CD4-positive, CD25-positive, alpha-beta regulatory T cell (primary cell): ENCODE results near the gene CDH23. TPM values are rescaled to one million over a fixed set of nuclear protein-coding genes. Genes with fewer than 3 reads are reported as not detected.
A peak's percentile ranks its signal among the peaks of the same experiment; 100 is the strongest.

Experiments used
- ATAC-seq, 2 donors: fragments of 150-1000 bp; cut with Tn5 transposase; one replicate each; pipeline ENCODE4 v1.10.0; 2021; ENCODE audit warnings: low read depth in 2 of 2, moderate number of reproducible peaks in 2 of 2, moderate library complexity in 1 of 2
- DNase-seq, 3 donors: peaks; one replicate each; pipeline versions ENCODE4 v3.0.0 to v3.0.0-alpha.2; 2012 to 2022; ENCODE audit warnings: mixed read lengths in 1 of 3
- H3K27ac ChIP-seq: one replicate; pipeline ENCODE4 v1.7.0; 2013; ENCODE audit warnings: mild to moderate bottlenecking, low read length; ENCODE audit not compliant: insufficient read depth, poor library complexity, severe bottlenecking
- H3K27me3 ChIP-seq: one replicate; pipeline ENCODE4 v1.7.0; 2013; ENCODE audit warnings: low read length; ENCODE audit not compliant: control insufficient read depth, insufficient read depth
- H3K36me3 ChIP-seq: one replicate; pipeline ENCODE4 v1.7.0; 2013; ENCODE audit warnings: mild to moderate bottlenecking, low read length, moderate library complexity; ENCODE audit not compliant: control insufficient read depth, insufficient read depth
- H3K4me1 ChIP-seq: 2 replicates; pipeline ENCODE4 v1.7.0; 2013; ENCODE audit warnings: mild to moderate bottlenecking, low read length; ENCODE audit not compliant: insufficient read depth, control insufficient read depth, poor library complexity, severe bottlenecking
- H3K4me3 ChIP-seq: one replicate; pipeline ENCODE4 v1.7.0; 2013; ENCODE audit warnings: low read depth, mild to moderate bottlenecking, low read length, moderate library complexity
- H3K9me3 ChIP-seq, 2 experiments: 1 replicate in 1 of 2; 2 replicates in 1 of 2; pipeline ENCODE4 v1.7.0; 2013; ENCODE audit warnings: low read length in 2 of 2, mild to moderate bottlenecking in 1 of 2, moderate library complexity in 1 of 2; ENCODE audit not compliant: control insufficient read depth in 2 of 2
- H3K27ac Mint-ChIP-seq, 3 donors: one replicate each; pipeline ENCODE4 v1.8.0; 2020 to 2022; ENCODE audit warnings: mild to moderate bottlenecking in 3 of 3, mixed read lengths in 3 of 3, moderate library complexity in 2 of 3
- H3K27me3 Mint-ChIP-seq: one replicate; pipeline ENCODE4 v1.8.0; 2022; ENCODE audit warnings: mild to moderate bottlenecking, mixed read lengths
- H3K36me3 Mint-ChIP-seq: one replicate; pipeline ENCODE4 v1.8.0; 2020; ENCODE audit warnings: mixed read lengths
- H3K4me1 Mint-ChIP-seq, 4 donors: one replicate each; pipeline ENCODE4 v1.8.0; 2020 to 2022; ENCODE audit warnings: mixed read lengths in 4 of 4, mild to moderate bottlenecking in 1 of 4
- H3K4me3 Mint-ChIP-seq, 4 donors: one replicate each; pipeline ENCODE4 v1.8.0; 2020 to 2022; ENCODE audit warnings: mild to moderate bottlenecking in 4 of 4, mixed read lengths in 4 of 4, moderate library complexity in 3 of 4
- H3K9me3 Mint-ChIP-seq, 7 donors: one replicate each; pipeline ENCODE4 v1.8.0; 2020 to 2022; ENCODE audit warnings: mixed read lengths in 7 of 7, mild to moderate bottlenecking in 3 of 7, moderate library complexity in 2 of 7
- polyA plus RNA-seq, 4 donors: library from polyadenylated mRNA; unstranded; fragments of 300-500 nt; fragmentation: Illumina TruSeq; gene quantifications; one replicate each; pipeline ENCODE4 v1.2.3, GENCODE V29; 2021
- total RNA-seq: library from RNA; stranded (reverse); gene quantifications from one replicate; pipeline ENCODE4 v1.2.3, GENCODE V29; 2022

Gene CDH23
- total and polyA plus RNA-seq, 5 donors from 2014 or later: 0.17 to 5.6 (median 1.1) TPM

- Mint-ChIP-seq H3K4me1 (no peaks in the 10 kb centered on the region), H3K27me3 (no peaks in the 10 kb centered on the region), H3K4me3 (no peak overlapping the region), H3K36me3 (peaks cover 40% of the 10 kb centered on the region), H3K27ac (no peak overlapping the region), H3K9me3 (no peaks in the 10 kb centered on the region)
- peaks cover 90% of the 10 kb centered on the region for H3K36me3 ChIP-seq
- H3K4me1 ChIP-seq: no peaks in the 10 kb centered on the region
- no peaks in the 10 kb centered on the region for H3K9me3 ChIP-seq
- ATAC-seq: no peak
- H3K27ac ChIP-seq: no peak overlapping the region
- DNase-seq: no peak
- H3K4me3 ChIP-seq: no peak overlapping the region
- no peaks in the 10 kb centered on the region for H3K27me3 ChIP-seq
Observed at GRCh38 chr10:71824333-71824732, 427.6 kb downstream of the CDH23 start.

DNA sequence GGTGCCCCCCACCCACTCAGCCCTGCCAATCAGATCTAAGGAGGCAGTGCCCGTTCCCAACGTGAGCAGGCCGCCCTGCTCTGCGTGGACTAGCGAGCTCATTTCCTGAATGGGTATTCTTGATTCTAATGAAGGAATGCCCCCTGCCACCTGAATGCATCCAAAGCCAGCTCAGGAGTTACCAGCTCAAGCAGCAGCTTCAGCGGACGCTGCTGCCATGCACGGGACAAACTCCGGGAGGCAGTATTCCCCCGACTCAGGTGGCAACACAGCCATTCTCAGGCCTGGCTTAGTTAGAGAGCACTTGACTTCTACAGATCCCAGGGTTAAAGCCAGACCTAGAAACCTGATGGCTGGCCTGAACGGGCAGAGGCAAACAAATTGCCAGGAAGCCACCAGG is 428.5 kb downstream of the CDH23 start:
- Histone ChIP-seq H3K9me3 (no peaks in the 10 kb centered on the region), H3K36me3 (peaks cover 89% of the 10 kb centered on the region), H3K27ac (no peak overlapping the region), H3K4me3 (no peak overlapping the region), H3K4me1 (no peaks in the 10 kb centered on the region), H3K27me3 (no peaks in the 10 kb centered on the region)
- DNase-seq (no peak), ATAC-seq (no peak)
- Mint-ChIP-seq H3K27me3 (no peaks in the 10 kb centered on the region), H3K9me3 (no peaks in the 10 kb centered on the region), H3K4me3 (no peak overlapping the region), H3K27ac (no peak overlapping the region), H3K4me1 (peaks cover 0 to 3% (median 0%) of the 10 kb centered on the region in 4 donors), H3K36me3 (peaks cover 46% of the 10 kb centered on the region)

DNA sequence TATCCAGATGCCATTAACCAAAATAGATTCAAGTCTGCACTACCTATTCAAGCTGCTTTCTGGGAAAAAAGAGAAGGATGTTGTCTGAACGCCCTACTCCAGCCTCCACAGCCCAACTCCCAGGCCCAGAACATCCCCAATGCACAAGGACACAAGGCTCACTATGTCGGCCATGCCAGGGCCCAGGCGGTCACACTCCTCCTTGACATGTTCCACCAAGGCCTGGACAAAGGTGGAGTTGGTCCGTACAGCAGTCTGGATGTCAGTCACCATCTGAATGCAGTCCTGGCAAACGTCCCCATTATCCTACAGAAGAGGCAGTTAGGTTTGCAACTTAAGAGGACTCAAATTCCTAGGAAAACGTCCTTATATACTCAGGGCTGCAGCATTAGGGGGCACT is 431.1 kb downstream of the CDH23 start:
- Mint-ChIP-seq H3K9me3 (peaks cover 0 to 1% (median 0%) of the 10 kb centered on the region in 7 donors), H3K27ac (peak overlapping the region in 1 of 3 donors; percentile 26), H3K36me3 (peaks cover 45% of the 10 kb centered on the region), H3K4me3 (no peak overlapping the region), H3K27me3 (no peaks in the 10 kb centered on the region), H3K4me1 (peaks cover 0 to 6% (median 3%) of the 10 kb centered on the region in 4 donors)
- Histone ChIP-seq H3K36me3 (peaks cover 86% of the 10 kb centered on the region), H3K9me3 (no peaks in the 10 kb centered on the region), H3K4me1 (no peaks in the 10 kb centered on the region), H3K27me3 (no peaks in the 10 kb centered on the region), H3K4me3 (no peak overlapping the region), H3K27ac (no peak overlapping the region)
- DNase-seq (no peak), ATAC-seq (no peak)

DNA sequence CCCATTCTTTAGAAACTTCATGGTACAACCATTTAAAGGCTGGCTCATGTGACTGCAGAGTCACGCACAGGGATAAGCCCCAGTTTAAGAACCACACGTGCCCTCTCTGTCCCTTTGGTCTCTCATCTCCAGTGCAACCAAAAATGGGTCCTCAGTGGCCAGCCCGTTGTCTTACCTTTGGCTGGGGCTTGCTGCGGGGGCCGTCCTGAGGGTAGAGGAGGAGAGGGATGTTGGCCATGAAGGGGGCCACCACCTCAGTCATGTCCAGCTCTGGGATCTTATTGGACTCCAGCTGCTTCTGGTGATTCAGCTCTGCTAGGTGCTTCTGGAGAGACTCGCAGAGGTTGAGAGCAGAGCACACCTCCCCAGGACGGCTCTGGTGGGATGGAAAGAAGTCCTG is 432.0 kb downstream of the CDH23 start:
- no peaks in the 10 kb centered on the region for H3K27me3 Mint-ChIP-seq
- H3K9me3 Mint-ChIP-seq: peaks cover 0 to 1% (median 0%) of the 10 kb centered on the region in 7 donors
- ATAC-seq: no peak
- peaks cover 45% of the 10 kb centered on the region for H3K36me3 Mint-ChIP-seq
- H3K4me3 Mint-ChIP-seq: no peak overlapping the region
- Histone ChIP-seq H3K27me3 (no peaks in the 10 kb centered on the region), H3K4me3 (no peak overlapping the region), H3K27ac (no peak overlapping the region), H3K36me3 (peaks cover 83% of the 10 kb centered on the region), H3K9me3 (no peaks in the 10 kb centered on the region), H3K4me1 (peaks cover 5% of the 10 kb centered on the region)
- DNase-seq: no peak
- H3K4me1 Mint-ChIP-seq: peaks cover 0 to 14% (median 4%) of the 10 kb centered on the region in 4 donors
- no peak overlapping the region for H3K27ac Mint-ChIP-seq

- Histone ChIP-seq H3K4me3 (no peak overlapping the region), H3K9me3 (no peaks in the 10 kb centered on the region), H3K36me3 (peaks cover 81% of the 10 kb centered on the region), H3K27ac (no peak overlapping the region), H3K4me1 (peaks cover 5% of the 10 kb centered on the region), H3K27me3 (no peaks in the 10 kb centered on the region)
- no peak overlapping the region for H3K4me3 Mint-ChIP-seq
- peaks cover 0 to 17% (median 7%) of the 10 kb centered on the region in 4 donors for H3K4me1 Mint-ChIP-seq
- DNase-seq (no peak), ATAC-seq (no peak)
- no peaks in the 10 kb centered on the region for H3K27me3 Mint-ChIP-seq
- H3K36me3 Mint-ChIP-seq: peaks cover 45% of the 10 kb centered on the region
- H3K27ac Mint-ChIP-seq: peak overlapping the region in 1 of 3 donors; percentile 15
- peaks cover 0 to 1% (median 0%) of the 10 kb centered on the region in 7 donors for H3K9me3 Mint-ChIP-seq
Observed at GRCh38 chr10:71829171-71829570, 432.5 kb downstream of the CDH23 start.

GRCh38 chr10:71829896-71830295 is 433.2 kb downstream of the CDH23 start:
- DNase-seq (no peak), ATAC-seq (no peak)
- Histone ChIP-seq H3K4me3 (no peak overlapping the region), H3K36me3 (peaks cover 76% of the 10 kb centered on the region), H3K27me3 (no peaks in the 10 kb centered on the region), H3K27ac (no peak overlapping the region), H3K9me3 (no peaks in the 10 kb centered on the region), H3K4me1 (peaks cover 5% of the 10 kb centered on the region)
- peak overlapping the region in 2 of 3 donors; percentile 21 to 63 for H3K27ac Mint-ChIP-seq
- peaks cover 0 to 23% (median 12%) of the 10 kb centered on the region in 4 donors for H3K4me1 Mint-ChIP-seq
- no peak overlapping the region for H3K4me3 Mint-ChIP-seq
- peaks cover 45% of the 10 kb centered on the region for H3K36me3 Mint-ChIP-seq
- peaks cover 0 to 1% (median 0%) of the 10 kb centered on the region in 7 donors for H3K9me3 Mint-ChIP-seq
- no peaks in the 10 kb centered on the region for H3K27me3 Mint-ChIP-seq

GRCh38 chr10:71830726-71831125 is 434.0 kb downstream of the CDH23 start:
- Mint-ChIP-seq H3K36me3 (peaks cover 42% of the 10 kb centered on the region), H3K27me3 (no peaks in the 10 kb centered on the region), H3K27ac (no peak overlapping the region), H3K4me3 (no peak overlapping the region), H3K9me3 (peaks cover 0 to 1% (median 0%) of the 10 kb centered on the region in 7 donors), H3K4me1 (peaks cover 0 to 24% (median 15%) of the 10 kb centered on the region in 4 donors)
- no peak for ATAC-seq
- Histone ChIP-seq H3K4me3 (no peak overlapping the region), H3K27me3 (no peaks in the 10 kb centered on the region), H3K4me1 (peaks cover 5% of the 10 kb centered on the region), H3K27ac (no peak overlapping the region), H3K36me3 (peaks cover 67% of the 10 kb centered on the region), H3K9me3 (no peaks in the 10 kb centered on the region)
- DNase-seq: no peak
